Activated CD4-positive, alpha-beta T cell treated with anti-CD3 and anti-CD28 coated beads, Interleukin-2, amount 50 U/mL, for 1 hour (primary cell): ENCODE measurements around the gene FERMT3.
A peak's percentile ranks its signal among the peaks of the same experiment; 100 is the strongest.

Experiments used
- DNase-seq: peaks from one replicate; pipeline ENCODE4 v3.0.0-alpha.2; 2020

The FERMT3 gene

DNA sequence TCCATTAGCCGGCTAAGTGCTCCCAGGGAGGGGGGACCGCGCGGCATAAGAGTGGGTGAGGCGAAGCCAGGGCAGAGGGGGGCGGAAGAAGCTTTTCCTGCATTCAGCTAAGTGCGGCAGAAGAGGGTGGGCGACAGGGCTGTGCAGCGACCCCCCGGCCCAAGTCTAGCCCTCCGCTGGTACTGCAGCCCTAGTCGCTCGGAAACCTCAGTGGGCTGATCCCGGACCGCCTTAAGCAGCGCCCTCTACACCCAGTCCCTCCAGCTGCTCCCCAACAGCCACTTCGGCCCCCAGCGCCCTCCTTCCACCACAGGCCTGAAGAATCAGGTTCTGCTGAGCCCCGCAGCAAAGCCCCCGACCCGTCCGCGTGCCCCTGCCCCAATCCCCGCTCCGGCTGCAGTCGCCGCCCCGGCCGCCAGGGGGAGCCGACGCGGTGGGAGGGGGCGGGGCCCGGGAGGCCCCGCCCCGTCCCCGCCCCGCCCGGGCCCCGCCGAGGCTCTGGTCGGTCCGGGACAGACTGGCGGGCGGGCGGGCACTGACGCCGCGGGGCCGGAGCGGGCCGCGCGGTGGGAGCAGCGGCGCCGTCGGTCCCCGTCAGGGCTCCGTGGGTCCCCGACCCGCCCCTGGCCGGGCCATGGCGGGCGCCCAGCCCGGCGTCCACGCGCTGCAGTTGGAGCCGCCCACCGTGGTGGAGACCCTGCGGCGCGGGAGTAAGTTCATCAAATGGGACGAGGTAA is 44.7 kb downstream of the FERMT3 start, which contains the start of gene PLCB3:
Gene PLCB3 (plus strand): TSS at position 515 of the 737 bp plus-strand sequence. CDS start 120 bp downstream, at position 635.
- DNase-seq: peak; percentile 62

GRCh38 chr11:64251753-64252002 is 45.2 kb downstream of the FERMT3 start:
- no peak for DNase-seq

DNA sequence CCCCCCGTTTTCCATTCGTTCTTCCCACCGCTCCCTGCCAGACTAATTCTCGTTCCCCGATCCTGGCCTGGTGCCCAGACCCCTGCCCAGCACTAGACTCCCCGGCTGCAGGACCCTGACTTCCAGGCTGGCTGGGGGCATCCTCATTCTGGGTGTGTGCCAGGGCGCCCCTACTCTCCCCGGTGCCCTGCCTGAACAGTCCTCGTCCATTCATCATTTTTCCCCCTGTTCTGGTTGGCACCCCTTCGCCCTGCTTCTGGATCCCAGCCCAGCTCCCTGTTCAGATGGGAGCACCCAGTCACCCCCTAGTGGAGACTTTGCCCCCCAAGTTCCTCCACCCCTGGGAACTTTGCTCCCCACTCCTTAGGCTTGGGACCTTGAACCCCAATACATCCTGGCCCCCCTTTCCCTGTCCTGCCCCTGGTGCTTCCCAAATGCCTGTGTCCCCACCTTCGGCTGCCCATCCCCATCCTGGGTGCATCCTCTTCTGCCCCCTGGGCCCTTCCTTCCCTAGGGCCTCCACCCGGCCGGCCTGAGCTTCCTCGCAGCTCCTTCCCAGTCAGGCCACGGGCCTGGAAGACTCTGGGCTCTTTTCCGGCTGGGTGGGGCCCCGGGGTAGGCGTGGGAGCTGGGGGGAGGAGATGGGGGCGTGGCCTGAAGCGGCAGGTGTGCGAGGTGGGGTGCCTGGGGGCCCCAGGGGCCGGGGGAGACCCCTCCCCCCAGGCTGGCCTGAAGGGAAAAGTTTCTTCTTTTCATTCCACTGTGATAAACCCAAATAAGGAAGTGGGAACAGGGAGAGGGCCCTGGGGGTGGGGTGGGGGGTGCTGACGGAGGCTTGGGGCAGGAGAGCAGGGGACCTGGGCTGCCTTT is 45.7 kb downstream of the FERMT3 start:
- no peak for DNase-seq

DNA sequence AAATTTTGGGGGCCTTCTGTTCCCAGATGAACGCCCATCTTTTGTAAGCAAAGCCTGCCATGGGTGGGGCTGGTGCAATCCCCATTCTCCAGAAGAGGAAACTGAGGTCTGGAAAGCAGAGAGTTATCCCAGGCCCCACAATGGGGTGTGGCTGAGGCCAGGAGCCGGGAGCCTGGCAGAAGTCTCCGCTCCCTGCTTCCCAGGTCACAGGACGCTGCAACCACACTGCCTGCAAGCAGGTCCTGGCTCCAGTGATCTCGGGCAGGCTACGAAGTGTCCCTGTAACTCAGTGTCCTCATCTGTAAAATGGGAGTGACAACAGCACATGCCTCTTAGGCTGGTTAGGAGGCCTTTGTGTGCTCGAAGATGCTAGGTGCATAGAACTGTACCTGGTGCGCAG is 46.5 kb downstream of the FERMT3 start:
- DNase-seq: no peak

DNA sequence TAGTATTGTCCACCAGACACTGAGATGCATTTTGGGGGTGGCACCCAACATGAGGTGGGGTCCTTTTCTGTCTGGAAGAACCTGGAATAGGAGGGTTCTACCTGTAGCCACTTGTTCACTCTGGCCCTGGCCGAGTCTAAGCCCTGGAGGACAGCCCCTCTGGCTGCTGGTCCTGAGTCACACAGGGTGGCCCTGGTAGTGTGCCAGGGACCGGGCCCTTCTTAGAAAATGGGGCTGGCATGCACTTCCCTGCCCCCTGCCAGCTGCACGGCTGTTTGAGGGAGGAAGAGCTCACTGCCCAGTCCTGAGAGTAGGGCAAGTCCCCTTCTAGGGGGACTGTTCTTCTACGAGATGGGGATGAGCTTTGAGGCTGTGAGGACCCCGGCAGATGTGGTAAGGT is 47.0 kb downstream of the FERMT3 start:
- no peak for DNase-seq

DNA sequence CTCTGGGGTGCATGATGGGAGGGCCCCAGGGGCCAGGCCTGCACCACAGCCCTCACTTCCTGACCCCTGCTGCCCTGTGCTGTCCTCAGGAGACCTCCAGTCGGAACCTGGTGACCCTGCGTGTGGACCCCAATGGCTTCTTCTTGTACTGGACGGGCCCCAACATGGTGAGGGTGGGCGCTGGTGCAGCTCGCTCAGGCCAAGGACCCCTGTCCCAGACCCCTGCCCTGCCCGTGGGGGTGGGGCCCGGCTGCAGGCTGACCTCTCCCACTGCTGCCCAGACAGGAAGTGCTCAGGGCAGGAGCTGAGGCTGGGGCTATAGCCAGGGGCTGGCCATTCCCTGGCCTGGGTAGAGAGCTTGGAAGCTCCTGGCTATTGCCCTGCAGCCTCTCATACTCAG is 47.8 kb downstream of the FERMT3 start:
- DNase-seq: no peak

DNA sequence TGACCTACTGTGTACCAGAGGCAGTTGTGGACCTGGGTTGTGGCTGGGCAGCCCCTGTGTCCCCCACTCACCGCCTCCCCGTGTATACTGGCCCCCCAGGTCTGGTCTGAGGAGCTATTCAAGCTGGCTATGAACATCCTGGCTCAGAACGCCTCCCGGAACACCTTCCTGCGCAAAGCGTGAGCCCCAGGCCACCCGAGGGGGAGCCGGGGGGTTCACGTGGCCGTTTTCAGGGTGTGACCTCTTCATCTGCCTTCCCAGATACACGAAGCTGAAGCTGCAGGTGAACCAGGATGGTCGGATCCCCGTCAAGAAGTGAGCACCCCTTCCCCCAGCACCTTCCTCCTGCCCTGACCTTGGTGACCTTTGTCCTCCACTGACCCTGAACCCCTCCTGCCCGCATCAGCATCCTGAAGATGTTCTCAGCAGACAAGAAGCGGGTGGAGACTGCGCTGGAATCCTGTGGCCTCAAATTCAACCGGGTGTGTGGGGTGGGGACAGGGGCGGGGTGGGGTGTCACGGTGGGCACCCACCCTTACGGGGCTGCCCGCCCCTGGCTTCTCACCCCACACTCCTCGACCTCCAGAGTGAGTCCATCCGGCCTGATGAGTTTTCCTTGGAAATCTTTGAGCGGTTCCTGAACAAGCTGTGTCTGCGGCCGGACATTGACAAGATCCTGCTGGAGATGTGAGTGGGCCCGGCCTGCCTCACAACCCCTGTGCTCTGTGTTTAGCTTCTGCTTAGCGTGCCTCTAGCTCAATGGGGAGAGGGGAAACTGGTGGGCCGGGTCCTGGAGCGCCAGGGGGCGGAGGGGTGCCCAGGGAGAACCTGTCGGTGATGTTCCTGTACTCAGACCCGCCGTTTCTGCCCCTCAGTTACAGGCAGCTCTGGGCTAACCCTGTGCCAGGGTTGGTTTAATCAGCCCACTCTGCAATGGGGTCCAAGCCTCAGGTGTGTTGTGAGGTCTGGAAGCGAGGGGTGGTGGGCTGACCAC is 48.9 kb downstream of the FERMT3 start:
- DNase-seq: no peak

GRCh38 chr11:64256300-64256699 is 49.8 kb downstream of the FERMT3 start:
- no peak for DNase-seq

GRCh38 chr11:64258356-64258755 is 51.8 kb downstream of the FERMT3 start:
- DNase-seq: no peak

DNA sequence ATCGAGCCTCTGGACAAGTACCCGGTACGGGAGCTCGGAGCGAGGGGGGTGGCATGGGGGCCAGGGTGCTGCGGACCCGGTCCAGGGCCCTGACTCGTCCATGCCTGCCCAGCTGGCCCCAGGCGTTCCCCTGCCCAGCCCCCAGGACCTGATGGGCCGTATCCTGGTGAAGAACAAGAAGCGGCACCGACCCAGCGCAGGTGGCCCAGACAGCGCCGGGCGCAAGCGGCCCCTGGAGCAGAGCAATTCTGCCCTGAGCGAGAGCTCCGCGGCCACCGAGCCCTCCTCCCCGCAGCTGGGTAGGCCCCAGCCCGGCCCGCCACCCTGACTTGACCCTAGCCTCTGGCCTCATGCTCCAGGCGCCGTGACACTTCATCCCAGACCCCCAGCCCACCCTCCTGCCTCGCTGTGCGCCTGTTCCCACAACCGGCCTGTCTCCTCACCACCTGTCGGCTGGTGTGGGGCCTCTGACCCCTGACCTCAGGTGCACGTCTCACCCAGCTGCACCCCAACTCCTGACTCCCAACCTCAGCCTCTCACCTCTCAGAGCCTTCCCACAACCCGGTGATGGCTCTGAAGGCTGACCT is 52.5 kb downstream of the FERMT3 start:
- no peak for DNase-seq

- no peak for DNase-seq
These were observed 53.1 kb downstream of the FERMT3 start for GRCh38 chr11:64259533-64260067.

DNA sequence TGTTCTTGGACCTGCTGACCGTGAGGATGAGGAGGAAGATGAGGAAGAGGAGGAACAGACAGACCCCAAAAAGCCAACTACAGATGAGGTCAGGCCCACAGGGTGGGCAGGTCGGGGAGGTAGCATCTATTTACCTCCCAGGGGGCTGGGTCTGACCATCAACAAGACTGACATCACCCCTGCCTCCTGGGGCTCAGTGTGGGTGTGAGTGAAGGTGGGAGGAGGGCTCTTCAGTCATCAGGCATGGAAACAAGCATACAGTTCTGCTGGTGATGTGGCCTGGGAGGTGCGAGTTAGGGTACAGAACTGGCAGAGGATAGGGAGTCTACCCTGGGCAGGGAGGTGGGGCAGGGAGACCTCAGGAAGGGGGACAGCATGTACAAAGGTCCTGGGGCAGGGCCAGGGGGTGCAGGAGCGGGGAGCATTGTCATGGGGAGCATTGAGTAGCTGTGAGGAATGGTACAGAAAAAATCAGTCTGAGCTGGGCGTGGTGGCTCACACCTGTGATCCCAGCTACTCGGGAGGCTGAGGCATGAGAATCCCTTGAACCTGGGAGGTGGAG is 53.7 kb downstream of the FERMT3 start:
- DNase-seq: no peak

DNA sequence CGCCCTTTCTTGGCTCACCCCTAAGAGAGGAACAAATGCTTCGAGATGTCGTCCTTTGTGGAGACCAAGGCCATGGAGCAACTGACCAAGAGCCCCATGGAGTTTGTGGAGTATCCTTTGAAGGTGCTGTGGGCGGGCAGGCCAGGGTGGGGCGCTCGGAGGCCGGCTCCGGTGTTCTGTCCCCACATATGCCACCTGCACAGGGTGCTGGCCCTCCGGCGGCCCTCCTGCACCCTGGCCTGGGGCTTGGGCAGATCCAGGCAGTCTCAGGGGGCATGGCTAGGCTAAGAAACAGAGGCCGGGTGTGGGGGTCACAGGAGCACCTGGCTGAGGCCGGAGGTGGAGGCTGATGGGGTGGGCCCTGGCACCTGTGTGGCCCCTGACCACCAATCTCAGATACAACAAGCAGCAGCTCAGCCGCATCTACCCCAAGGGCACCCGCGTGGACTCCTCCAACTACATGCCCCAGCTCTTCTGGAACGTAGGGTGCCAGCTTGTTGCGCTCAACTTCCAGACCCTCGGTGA is 55.1 kb downstream of the FERMT3 start:
- DNase-seq: no peak

GRCh38 chr11:64262271-64263002 is 55.9 kb downstream of the FERMT3 start:
- no peak for DNase-seq

- no peak for DNase-seq
These were observed 56.8 kb downstream of the FERMT3 start for GRCh38 chr11:64263021-64263946.

GRCh38 chr11:64263947-64264317 is 57.4 kb downstream of the FERMT3 start:
- no peak for DNase-seq

DNA sequence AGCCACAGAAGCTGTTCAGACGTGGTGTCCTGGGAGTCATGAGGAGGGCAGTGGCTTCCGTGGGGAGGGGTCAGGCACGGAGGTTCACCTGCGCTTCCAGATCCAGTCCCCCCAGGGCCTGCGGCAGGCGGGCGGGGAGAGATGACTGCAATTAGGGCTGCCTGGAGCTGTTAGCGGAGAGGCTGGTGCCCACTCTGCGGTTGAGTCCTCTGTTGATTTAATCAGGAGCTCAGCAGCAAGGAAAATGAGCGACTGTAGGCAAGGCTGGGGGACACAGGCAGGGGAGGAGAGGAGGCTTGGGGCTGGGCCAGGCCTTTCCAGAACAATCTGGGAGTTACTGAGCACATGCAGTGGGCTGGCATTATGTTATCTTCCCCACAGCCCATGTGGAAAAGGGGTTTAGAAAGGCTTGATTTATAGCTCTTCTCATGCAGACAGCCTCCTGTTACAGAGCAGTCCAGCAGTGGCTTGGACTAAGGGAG is 57.9 kb downstream of the FERMT3 start:
- DNase-seq: no peak

DNA sequence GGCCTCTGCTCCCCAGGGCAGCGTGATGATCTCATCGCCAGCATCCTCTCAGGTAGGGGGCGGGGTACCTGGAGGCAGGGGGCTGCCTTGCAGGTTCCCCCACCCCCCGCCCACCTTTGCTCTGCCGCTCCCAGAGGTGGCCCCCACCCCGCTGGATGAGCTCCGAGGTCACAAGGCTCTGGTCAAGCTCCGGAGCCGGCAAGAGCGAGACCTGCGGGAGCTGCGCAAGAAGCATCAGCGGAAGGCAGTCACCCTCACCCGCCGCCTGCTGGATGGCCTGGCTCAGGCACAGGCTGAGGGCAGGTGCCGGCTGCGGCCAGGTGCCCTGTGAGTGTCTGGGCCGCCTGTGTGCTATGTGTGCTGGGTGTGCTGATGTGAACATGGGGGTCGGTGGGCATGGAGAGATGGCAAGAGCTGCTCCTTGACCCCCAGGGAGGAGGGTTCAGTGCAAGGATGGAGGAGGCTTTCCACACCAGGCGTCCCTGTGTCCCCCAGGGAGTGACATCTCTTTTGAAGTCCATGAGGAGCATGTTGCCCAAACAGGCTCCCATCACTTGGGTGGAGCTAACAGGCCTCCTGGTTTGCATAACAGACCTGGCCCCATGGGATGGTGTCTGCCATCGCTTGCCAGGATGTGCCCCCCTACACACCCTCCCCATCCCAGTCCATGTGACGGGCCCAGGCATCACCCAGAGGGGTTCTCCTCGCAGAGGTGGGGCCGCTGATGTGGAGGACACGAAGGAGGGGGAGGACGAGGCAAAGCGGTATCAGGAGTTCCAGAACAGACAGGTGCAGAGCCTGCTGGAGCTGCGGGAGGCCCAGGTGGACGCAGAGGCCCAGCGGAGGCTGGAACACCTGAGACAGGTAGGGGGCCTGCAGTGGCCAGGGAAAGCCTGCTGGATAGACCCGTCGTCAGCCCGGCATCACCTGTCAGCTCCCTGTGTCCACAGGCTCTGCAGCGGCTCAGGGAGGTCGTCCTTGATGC is 58.9 kb downstream of the FERMT3 start:
- DNase-seq: no peak

GRCh38 chr11:64266339-64266738 is 59.8 kb downstream of the FERMT3 start:
- DNase-seq: no peak
